Activated CD4-positive, CD25-positive, alpha-beta regulatory T cell treated with anti-CD3 and anti-CD28 coated beads, Interleukin-2, amount 50 U/mL, for 16 hours (primary cell): ENCODE data around the gene TMEM109.

ENCODE experiments used
- DNase-seq: peaks from one replicate; pipeline ENCODE4 v3.0.0-alpha.2; 2020; ENCODE audit warnings: low read depth, low spot score

TMEM109 gene

DNA sequence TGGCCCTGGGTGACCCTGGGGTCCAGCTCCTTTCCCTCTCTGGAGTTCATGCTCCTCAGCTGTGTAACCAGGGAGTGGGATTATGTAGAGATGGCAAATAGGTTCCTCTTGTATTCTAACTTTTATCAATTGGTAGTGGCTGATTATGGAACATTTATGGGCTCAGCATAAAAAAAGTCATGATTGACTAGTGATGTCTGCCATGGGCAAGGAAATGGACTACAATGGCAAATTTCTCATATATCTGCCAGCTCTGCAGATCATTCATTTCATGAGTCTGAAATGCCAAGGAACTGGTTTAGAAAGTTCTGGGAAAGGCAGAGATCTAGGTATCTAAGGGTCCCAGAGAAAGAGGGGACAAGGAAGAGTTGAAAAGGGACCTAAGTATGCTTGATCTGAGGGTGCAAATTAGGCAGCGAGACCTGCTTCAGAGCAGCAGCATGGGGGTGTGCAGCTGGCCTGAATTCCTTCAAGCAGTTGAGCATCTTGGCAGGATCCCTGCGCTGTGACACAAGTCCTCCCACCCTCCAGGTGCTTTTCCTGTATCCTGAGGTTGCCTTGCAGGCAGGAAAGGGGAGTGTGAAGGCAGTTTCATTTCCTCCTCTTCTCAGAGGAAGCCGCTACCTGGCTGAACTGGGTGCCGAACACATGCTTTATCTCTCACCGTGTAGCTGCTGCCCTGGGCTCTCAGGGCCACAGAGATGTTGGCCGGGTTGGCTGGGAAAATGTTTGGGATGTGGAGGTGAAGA, 27.6 kb downstream of the TMEM109 start:
- DNase-seq, result no peak

DNA sequence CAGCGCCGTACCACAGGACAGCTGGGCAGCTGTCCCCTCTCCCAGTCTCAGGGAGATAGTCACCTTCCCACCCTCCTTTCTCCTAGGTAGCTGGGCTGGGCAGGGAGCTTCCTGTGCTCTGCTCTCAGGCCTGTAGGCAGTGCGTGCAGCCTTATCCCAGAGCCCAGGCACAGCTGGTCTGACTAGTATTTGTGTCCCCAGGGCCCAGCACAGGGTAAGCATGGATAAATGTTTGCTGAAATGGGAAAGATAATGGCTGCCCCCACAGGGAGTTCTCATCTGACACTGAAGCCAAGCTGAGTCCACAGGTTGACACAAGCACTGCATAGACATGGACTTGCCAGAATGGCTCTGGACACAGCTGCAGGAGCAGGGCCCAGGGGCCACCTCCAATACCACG, 28.3 kb downstream of the TMEM109 start:
- no peak for DNase-seq

DNA sequence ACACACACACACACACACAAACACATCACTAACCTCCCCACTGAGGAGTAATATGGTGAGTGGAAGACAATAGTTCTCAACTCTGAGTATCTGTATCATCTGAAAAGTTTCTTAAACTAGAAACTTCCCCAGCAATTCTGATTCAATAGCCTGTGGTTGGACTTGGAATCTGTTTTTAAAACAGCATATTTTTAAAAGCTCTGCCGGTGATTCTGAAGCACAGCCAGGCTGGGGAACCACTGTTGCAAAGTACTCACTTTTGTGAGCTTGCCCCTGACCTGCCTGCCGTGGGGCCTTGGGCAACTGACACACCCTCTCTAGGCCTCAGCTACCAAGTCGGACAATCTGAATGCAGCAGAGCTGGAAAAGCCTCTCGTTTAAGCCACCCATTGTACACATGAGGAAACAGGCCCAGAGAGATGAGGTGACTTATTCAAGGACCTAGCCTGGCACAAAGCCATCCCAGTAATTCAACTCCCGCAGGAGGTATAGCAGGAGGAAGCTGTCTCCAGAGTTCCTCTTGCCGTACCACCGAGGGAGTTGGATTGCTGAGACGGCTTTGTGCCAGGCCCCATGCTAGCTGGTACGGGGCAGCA, 29.1 kb downstream of the TMEM109 start:
- DNase-seq, result no peak

DNA sequence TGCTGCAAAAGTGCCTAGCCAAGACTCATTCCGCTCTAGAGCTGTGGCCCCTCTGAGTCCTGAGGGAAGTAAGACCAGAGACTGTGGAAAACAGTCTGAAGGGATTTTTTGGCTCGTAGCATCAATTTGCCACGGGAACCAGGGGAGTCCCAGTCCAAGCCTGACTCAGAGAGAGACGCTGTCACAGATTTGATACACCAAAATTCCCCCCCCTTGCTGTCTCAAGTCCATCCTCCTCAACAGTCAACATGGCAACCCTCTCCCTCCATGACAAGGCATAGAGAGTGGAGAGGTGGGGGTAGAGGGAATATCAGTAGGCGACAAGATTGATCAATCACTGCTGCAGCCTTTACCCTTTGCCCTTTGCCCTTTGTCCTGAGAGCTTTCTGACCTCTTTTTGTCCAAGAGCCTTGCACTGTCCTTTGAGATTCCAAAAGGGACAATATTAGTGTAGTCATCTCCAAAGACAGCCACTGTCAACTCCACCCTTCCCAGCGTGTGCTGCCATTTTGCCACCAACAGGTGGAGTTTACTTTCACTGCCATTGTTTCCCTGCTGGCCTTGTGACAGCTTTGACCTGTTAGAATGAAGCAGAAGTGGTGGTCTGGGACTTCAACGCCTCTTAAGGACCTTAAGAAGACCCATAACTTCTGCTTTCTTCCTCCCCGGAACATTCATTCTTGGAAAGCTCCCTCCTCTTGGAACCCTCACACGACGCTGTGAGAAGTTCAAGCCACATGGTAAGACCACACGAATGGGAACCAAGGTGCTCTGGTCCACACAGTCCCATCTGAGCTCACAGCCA, 30.7 kb downstream of the TMEM109 start:
- DNase-seq, result no peak

DNA sequence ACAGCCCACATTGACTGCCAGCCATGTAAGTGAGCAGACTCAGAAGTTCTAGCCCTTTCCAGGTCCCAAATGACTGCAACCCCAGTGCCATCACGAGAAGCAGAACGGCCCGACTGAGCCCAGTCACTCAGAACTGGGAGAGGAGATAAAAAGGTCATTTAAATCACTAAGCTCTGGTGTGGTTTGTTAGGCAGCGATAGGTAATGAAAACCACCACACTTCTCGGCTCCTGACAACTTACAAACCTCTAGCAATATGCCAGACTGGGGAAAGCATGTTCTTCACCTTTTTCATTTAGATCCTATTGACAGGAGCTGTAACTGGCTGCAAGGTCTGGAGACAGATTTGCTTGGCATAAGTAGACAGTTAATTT, 31.3 kb downstream of the TMEM109 start:
- DNase-seq, result no peak

DNA sequence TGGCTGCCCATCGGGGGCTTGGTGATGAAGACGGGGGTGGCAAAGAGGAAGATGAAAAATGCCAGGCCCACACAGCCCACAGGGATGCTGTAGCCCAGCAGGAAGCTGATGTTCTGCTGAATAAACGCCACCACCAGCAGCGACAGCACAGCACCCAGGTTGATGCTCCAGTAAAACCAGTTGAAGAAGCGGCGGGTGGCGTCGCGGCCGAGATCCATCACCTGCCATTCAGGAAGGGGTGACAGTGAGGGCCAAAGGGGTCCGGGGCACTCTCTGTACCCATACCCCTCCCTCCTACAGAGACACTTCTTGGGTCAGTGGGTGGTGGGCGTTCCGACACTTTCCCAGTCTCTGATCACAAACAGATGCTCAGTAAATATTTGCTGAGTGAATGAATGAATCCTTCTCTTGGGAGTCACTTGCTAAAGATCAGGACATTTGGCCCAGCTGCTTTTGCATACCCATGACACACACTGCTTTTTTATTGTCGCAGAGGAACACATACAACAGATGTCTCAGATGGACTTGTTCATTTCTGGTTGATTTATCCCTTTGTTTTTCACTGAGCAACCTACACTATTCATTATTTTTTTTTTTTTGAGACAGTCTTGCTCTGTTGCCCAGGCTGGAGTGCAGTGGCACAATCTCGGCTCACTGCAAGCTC, 32.8 kb downstream of the TMEM109 start:
- no peak for DNase-seq

DNA sequence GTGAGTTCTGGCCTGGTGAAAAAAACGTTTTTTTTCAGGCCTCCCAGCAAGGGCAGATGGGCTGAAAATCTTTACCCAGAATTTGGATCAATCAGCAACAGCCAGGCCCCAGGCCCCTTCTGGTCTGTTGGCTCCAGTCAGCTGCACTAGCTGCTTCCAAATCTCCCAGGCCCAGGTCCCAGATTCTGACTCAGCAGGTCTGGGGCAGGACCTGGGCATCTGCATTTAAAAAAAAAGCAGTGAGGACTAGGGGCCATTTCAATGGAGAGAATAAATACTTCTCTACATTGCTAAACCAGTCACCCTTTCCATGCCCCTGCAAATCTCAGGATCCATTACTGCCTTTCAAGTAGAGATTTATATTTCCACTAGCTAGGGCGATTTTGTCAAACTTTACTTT, 33.7 kb downstream of the TMEM109 start:
- no peak for DNase-seq

DNA sequence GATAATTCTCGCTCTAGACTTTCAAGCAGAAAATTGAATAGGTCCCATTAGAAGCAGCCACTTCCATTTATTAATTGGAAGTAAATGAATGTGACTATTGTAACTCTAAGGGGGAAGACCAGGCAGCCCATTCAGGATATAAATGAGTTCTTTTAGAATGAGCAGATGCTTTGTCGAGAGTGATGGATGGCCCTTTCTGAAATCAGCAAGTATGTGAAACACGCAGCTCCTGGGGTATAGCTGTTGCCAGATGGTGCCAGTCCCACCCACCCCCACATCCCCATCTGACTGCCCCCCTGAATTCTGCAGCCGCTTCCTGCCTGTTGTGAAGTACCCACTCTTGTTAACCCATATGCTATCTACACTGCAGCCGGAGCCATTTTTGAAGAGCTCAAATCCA, 34.3 kb downstream of the TMEM109 start:
- DNase-seq, result no peak

DNA sequence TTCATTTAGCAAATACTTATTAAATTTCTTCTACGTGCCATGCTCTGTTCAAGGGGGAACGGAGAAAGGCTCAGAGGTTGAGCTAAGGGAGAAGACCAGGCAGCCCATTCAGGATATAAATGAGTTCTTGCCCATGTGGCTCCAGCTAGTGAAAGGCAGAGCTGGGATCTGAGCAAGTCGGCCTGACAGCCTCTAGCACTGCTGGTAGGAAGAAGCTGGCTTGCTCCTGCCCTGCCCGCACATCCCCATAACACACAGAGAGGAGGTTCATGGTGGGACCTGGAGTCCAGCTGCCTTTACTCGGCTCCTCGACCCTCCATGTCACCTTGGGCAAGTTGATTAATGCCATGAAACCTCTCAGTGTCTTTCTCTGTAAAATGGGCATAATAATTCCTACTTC, 36.1 kb downstream of the TMEM109 start:
- no peak for DNase-seq

DNA sequence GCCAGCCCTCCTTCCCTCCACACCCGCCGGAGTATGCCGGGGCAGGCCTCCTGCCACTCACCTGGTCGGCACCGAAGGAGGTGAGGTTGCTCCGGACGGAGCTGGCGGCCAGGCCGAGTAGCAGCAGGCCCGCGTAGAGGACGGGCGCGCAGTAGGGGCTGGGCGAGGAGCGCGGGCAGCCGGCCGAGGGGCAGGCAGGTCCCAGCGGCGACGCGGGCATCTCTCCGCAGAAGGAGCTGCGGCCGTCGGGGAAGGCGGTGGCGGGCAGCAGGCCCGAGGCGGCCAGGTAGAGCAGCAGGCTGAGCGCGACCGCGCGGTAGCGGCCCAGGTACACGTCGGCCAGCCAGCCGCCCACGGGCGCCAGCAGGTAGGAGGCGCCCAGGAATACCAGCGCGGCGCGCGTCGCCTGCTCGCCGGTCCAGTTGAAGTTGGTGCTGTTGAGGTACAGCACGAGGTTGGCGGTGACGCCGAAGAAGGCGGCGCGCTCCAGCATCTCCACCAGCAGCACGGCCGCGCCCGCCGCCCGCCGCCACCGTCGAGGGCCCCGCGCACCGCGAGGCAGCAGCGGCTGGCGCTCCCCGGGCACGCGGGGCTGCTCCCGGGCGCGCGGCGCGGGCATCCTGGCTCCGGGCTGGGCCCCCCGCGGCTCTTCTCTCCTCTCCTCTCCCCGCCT, 37.1 kb downstream of the TMEM109 start:
- no peak for DNase-seq

DNA sequence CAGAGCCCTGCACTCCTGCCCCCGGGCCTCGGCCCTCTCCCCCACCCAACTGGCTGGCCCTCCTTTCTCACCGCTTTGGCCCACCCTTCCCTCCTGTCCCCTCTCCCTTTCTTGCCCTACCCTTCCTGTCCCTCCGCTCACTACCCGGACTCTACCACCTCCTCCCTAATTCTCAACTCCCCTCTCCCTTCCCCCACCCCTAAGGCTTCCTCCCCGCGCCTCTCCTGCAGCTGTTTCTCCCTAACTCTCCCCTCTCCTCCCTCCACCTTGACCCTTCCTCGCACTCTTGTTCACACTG, 37.6 kb downstream of the TMEM109 start:
- DNase-seq, result no peak

DNA sequence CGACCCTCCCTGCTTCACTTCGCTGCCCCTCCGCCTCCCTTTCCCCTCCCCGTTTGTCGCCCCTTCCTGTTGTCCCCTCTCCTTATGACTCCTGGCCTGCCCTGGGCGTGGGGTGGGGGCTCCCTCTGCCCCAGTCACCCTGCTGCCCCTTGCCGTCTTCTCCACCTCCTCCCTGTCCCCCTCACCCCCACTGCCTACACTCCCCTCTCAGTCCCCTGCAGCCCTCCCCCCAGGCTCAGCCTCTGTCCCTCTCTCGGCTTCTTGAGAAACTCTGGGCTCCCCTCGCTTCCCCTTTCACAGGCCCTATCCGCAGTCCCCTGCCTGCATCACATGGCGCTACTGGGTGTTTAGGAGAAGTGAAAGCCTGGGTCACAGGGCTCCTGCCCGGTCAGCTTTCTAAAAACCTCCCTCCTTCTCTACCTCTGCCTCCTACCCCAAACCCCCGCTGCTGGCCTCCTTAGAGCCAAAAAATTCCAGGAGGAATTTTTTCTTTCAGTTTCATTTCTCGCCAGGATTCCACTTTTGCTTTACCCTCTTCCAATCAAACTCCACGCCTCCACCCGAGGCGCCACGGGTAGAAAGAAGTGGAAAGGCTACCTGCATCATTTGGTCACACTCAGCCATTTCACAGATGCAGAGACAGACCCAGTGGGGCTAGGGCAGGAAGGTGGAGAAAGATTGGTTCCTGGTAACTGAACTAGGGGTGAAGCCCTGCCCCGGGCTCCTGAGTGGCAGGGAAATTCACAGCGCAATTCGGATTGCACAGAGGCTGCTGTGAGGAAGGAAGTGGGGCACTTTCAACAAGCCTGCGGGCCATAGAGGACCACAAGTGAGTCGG, 38.2 kb downstream of the TMEM109 start, which contains the start of gene SLC15A3:
SLC15A3 (minus strand) TSS at position 273 of the 838 bp plus-strand sequence. CDS start 625 bp downstream, outside the sequence.
- no peak for DNase-seq

DNA sequence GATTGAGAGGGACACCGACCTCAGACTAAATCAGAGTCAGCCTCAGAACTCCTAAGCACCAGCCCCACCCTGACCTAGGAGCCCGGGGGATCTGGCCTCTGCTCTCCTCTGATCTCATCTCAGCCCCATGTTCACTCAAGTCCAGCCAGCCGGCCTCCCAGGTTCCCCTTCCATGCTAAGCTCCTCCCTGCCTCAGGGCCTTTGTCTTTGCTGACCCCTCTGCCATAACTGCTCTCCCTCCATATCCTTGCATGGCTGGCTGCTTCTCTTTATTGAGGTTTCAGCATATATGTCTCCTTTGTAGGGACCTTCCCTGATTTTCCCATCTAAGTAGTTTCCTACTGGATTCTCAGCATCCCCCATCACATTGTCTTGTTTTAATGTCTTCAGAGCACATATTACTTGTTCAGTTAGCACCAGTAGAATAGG, 38.8 kb downstream of the TMEM109 start:
- DNase-seq, result no peak

DNA sequence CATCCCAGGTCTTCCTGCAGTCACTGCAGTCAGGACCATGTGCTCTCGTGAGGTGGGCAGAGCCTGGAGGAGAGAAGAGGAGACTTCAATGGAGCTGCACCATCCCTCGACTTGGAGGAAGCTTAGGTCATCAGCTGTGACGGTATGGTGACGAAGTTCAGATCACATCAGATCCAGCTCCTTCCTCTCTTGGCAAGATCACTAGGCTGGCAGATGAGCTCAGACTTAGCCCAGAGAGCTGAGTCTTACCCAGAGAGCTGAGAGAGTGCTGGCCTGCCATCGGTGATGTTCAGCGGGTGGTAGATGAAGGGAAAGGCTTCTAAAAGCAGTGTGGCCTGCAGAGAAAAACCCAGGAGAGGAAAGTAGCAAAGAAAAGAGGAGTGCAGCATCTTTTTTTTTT, 39.8 kb downstream of the TMEM109 start:
- no peak for DNase-seq

DNA sequence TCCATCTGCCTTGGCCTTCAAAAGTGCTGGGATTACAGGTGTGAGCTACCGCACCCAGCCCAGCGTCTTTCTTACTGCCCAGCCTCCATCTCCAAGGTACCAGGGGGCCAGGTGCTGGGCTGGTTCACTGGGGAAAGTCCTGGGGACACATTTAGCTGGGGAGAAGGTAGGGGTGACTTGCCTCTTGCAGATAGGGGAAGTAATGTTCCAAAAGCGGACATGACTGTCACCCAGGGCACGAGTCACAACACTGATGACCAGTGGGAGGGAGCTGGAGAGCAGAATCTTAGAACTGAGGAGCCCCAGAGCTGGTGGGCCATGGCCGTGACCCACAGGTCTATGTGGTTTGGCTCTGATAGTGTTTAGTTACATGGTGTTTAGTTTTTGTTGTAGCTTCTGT, 40.5 kb downstream of the TMEM109 start:
- DNase-seq, result no peak

DNA sequence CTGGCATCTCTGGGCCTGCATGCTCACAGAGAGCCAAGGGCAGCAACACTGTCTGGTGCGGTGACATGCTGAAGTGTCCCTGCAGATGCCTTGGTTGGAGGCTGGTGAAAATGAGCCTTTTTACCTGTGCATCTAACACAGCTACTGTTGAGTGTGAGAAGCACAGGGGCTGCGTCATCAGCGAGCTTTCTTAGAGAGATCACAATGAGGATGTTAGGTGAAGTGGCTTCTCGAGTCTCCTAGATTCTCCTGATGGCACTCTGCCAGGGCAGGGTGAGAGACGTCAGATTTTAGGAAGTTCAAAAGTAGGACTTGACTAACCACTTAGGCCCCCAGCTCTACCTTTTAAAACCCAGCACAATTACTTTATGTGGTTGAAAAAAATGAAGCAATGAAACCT, 41.6 kb downstream of the TMEM109 start:
- DNase-seq, result no peak

DNA sequence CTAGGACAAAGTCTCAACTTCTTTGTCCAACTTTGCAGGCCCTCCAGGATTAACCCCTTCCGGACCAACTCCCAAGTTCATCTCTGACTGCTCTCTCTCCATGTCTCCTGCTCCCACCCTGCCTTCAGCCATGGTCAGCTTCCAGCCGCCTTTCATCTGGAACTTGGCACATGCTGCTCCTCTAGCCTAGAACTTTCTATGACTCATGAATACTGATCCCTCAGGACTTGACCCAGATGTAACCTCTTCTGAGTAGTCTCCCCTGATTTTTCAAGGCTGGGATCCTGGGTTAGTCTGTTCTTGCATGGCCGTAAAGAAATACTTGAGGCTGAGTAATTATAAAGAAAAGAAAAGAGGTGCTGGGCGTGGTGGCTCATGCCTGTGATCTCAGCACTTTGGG, 43.2 kb downstream of the TMEM109 start:
- no peak for DNase-seq

DNA sequence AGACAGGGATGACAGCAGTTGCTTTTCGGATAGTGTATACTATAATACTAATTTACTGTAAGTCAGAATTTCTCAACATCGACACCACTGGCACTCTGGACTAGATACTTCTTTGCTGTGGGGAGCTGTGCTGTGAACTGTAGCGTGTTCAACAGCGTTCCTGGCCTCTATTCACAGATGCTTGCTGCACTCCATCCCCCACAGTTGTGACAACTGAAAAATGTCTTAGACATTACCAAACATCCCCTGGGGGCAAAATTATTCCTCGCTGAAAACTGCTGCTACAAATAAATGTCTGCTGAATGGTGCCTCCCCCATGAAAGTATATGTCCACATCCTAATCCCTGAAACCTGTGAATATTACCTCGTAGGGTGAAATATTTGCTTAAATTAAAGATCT, 45.5 kb downstream of the TMEM109 start:
- DNase-seq, result no peak

DNA sequence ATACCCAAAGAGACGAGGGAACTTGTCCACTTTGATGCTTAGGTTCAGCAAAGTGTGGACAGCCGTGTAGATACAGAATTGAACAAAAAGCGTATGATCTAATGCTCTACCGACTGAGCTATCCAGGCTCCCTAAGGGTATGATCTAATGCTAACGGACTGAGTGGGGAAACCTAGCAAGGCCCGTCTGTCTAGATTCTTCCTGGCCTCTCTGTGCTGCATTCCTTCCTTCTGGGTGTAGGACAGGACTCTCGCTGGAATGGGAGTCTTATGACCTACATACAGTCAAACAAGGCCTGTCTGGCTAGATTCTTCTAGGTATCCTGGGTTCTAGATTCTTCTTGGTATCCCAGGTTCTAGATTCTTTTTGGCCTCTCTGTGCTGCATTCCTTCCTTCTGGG, 46.4 kb downstream of the TMEM109 start:
- no peak for DNase-seq

DNA sequence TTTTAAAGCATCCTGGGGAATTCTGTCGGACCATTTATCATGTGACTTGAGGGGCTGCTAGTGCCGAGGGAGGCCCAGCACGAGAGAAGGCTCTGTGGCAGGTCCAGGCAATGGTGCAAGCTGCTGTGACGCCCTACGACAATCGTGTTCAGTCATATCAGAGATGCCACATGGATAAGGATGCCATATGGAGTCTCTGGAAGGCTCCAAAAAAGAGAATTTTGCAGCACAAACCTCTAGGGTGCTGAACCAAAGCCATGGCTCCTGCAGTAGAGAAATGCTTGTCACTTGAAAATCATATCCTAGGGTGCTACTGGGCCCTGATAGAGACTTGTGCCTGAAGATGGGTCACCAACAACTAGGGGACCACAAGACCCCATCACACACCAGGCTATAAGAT, 50.8 kb downstream of the TMEM109 start:
- DNase-seq, result no peak

DNA sequence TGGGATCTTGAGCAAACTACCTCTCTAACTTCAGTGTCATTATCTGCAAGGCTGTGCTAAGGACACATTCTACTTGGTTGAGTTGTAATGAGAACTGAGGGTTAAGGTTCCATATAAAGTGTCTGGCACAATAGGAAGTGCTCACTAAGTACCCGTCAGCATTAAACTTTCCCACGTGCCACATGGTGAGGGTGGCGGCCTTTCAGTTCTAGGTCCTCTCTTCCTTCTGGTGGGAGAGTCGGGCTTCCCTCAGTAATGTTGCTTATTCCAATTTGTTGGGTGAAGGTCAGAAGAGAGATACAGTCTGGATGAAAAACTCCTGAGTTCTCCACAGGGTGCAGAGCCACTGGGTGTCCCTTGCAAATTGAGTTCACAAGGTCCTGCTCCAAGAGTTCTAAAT, 52.9 kb downstream of the TMEM109 start:
- DNase-seq, result no peak
